Erythroblast (primary cell): Measurements from ENCODE around the gene DOCK3.

Source experiments
- GATA1 ChIP-seq: IDR thresholded peaks from 2 replicates; pipeline ENCODE4 v1.6.1; 2011; ENCODE audit warnings: low read depth, mild to moderate bottlenecking, control low read depth, low read length, moderate library complexity
- POLR2A ChIP-seq: IDR thresholded peaks from 2 replicates; pipeline ENCODE4 v1.6.1; 2011; ENCODE audit warnings: mild to moderate bottlenecking, low read length

- no peak for TF ChIP-seq POLR2A
- TF ChIP-seq GATA1, result no peak
Measured at GRCh38 chr3:51024765-51025632, 350.3 kb downstream of the DOCK3 start.
